ENCODE measurements around the gene PRKCB.

Gene PRKCB

DNA sequence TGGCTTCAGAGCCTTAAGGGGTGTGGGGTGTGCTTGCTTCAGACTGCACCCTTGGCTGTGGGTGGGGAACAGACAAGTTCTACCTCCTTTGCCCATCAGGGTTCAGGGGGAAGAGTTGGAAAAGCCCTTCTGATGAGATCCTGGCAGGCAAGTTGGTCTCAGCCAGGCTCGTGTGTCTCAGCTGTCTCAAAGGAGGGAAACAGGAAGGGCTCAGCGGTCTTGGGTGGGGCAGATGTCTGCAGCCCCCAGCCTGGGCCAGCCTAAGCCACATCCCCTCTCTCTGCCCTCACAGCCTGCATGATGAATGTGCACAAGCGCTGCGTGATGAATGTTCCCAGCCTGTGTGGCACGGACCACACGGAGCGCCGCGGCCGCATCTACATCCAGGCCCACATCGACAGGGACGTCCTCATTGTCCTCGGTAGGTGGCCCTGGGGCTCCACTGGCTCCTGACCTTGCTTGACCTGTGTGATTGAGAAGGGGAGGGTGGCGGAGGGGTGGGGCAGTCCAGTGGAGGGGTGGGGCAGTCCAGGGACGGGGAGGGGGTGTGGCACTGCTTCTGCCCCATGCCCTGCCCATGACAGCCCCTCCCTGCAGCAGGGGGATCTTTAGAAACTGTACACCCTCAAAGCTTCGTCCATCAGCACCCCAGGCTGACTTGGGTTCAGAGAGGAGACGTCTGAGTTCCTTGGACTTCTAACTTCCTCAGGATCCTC lies 199.5 kb downstream of the PRKCB start:
- Histone ChIP-seq H3F3A (ENCODE audit: insufficient read depth) (no peaks in the 10 kb centered on the region), H3K27ac (ENCODE audit: low read depth, low read length) (no peak overlapping the region), H3K9me3 (ENCODE audit: insufficient read depth, low read length) (no peaks in the 10 kb centered on the region), H3K36me3 (ENCODE audit: low read length) (no peaks in the 10 kb centered on the region), H3K27me3 (ENCODE audit: low read length) (no peaks in the 10 kb centered on the region), H3K79me2 (ENCODE audit: insufficient read depth, low read length) (no peaks in the 10 kb centered on the region), H3K9me2 (replicated peaks; ENCODE audit: insufficient read depth, low read length) (no peaks in the 10 kb centered on the region), H4K20me1 (ENCODE audit: low read depth, low read length) (no peaks in the 10 kb centered on the region), H3K9ac (ENCODE audit: low read length) (no peak overlapping the region), H2AFZ (ENCODE audit: low read depth, low read length, severe bottlenecking) (no peak overlapping the region), H3K4me2 (ENCODE audit: low read depth, low read length, poor library complexity, severe bottlenecking) (no peak overlapping the region), H3K4me3 (ENCODE audit: insufficient read depth, low read length, poor library complexity, severe bottlenecking) (no peak overlapping the region)
- TF ChIP-seq EZH2phosphoT487 (conservative IDR thresholded peaks at IDR 0.05; ENCODE audit: low read length) = no peak
- TF ChIP-seq, protein P1, sequence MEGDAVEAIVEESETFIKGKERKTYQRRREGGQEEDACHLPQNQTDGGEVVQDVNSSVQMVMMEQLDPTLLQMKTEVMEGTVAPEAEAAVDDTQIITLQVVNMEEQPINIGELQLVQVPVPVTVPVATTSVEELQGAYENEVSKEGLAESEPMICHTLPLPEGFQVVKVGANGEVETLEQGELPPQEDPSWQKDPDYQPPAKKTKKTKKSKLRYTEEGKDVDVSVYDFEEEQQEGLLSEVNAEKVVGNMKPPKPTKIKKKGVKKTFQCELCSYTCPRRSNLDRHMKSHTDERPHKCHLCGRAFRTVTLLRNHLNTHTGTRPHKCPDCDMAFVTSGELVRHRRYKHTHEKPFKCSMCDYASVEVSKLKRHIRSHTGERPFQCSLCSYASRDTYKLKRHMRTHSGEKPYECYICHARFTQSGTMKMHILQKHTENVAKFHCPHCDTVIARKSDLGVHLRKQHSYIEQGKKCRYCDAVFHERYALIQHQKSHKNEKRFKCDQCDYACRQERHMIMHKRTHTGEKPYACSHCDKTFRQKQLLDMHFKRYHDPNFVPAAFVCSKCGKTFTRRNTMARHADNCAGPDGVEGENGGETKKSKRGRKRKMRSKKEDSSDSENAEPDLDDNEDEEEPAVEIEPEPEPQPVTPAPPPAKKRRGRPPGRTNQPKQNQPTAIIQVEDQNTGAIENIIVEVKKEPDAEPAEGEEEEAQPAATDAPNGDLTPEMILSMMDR (IDR thresholded peaks at IDR 0.05; ENCODE audit: insufficient read depth, low read length, poor library complexity, severe bottlenecking) = no peak

DNA sequence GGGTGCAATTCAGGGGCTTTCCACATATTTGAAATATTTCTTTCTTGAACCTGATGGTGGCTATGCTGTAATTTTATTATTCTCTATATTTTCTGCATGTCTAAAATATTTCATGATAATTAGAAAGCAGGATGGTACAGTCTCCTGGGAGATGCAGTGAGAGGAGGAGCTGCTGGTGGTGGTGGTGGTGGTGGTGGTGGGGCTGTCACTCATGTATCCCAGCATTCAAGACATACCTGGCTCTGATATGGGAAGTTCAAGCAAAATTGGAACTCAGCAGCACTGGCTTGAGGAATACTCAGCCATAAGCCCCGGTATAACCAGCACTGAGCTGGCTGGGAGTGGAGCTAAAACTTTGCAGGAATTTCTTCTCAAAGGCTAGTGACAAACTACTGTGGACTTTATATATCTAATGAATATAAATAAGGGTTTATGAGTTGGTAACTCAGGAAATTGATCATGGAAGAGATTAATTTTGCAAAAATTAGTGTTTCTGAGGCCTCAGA lies 200.3 kb downstream of the PRKCB start:
- Histone ChIP-seq H3K9ac (ENCODE audit: low read length) (no peak overlapping the region), H3K27me3 (ENCODE audit: low read length) (no peaks in the 10 kb centered on the region), H2AFZ (ENCODE audit: low read depth, low read length, severe bottlenecking) (no peak overlapping the region), H3K79me2 (ENCODE audit: insufficient read depth, low read length) (no peaks in the 10 kb centered on the region), H4K20me1 (ENCODE audit: low read depth, low read length) (no peaks in the 10 kb centered on the region), H3K27ac (ENCODE audit: low read depth, low read length) (no peak overlapping the region), H3K9me3 (ENCODE audit: insufficient read depth, low read length) (no peaks in the 10 kb centered on the region), H3K9me2 (replicated peaks; ENCODE audit: insufficient read depth, low read length) (no peaks in the 10 kb centered on the region), H3K4me2 (ENCODE audit: low read depth, low read length, poor library complexity, severe bottlenecking) (no peak overlapping the region), H3K4me3 (ENCODE audit: insufficient read depth, low read length, poor library complexity, severe bottlenecking) (no peak overlapping the region), H3F3A (ENCODE audit: insufficient read depth) (no peaks in the 10 kb centered on the region), H3K36me3 (ENCODE audit: low read length) (no peaks in the 10 kb centered on the region)
- TF ChIP-seq EZH2phosphoT487 (conservative IDR thresholded peaks at IDR 0.05; ENCODE audit: low read length) = no peak

DNA sequence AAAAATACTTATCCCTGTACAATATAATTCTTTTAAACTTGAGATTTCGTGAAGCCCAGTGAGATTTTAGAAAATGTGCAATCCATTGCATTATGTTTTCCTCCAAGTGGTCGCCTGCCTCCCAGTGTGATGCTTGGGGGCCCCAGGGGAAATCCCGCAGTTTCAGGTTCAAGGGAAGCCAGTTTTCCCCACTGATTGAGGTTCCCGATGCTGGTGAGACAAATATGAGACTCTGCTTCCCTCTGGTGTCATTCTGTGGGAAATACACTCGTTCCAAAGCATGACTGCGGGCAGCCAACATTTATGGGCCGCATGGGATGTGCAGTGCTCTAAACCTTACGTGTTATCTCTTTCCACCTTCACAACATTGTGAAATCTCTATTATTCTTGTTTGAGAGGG lies 200.8 kb downstream of the PRKCB start:
- TF ChIP-seq, protein P1 (IDR thresholded peaks at IDR 0.05; ENCODE audit: insufficient read depth, low read length, poor library complexity, severe bottlenecking) = peak; percentile 32
- no peak for TF ChIP-seq EZH2phosphoT487 (conservative IDR thresholded peaks at IDR 0.05; ENCODE audit: low read length)
- Histone ChIP-seq H3K9ac (ENCODE audit: low read length) (no peak overlapping the region), H4K20me1 (ENCODE audit: low read depth, low read length) (no peaks in the 10 kb centered on the region), H2AFZ (ENCODE audit: low read depth, low read length, severe bottlenecking) (no peak overlapping the region), H3K27me3 (ENCODE audit: low read length) (no peaks in the 10 kb centered on the region), H3K9me3 (ENCODE audit: insufficient read depth, low read length) (no peaks in the 10 kb centered on the region), H3K79me2 (ENCODE audit: insufficient read depth, low read length) (no peaks in the 10 kb centered on the region), H3F3A (ENCODE audit: insufficient read depth) (no peaks in the 10 kb centered on the region), H3K9me2 (replicated peaks; ENCODE audit: insufficient read depth, low read length) (no peaks in the 10 kb centered on the region), H3K27ac (ENCODE audit: low read depth, low read length) (no peak overlapping the region), H3K4me3 (ENCODE audit: insufficient read depth, low read length, poor library complexity, severe bottlenecking) (no peak overlapping the region), H3K36me3 (ENCODE audit: low read length) (no peaks in the 10 kb centered on the region), H3K4me2 (ENCODE audit: low read depth, low read length, poor library complexity, severe bottlenecking) (no peak overlapping the region)

DNA sequence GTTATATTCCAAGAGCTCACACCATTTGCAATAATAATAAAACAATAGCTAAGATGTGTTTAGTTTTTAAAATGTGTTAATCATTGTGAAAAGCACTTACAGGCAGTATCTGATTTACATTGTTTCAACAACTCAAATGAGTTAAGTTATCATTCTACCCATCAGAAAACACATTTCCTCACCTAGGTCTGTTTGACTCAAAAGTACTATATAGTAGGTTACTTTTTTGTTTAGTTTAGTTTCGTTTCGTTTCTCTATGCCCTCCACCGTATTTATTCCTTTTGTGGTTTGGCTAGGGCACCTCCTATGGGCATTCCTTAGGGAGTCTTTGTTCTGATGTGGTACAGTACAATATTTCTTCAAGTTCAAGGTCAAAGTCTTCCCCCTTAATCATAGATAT lies 201.6 kb downstream of the PRKCB start:
- TF ChIP-seq, protein P1 (IDR thresholded peaks at IDR 0.05; ENCODE audit: insufficient read depth, low read length, poor library complexity, severe bottlenecking) = no peak
- TF ChIP-seq EZH2phosphoT487 (conservative IDR thresholded peaks at IDR 0.05; ENCODE audit: low read length) = no peak

More for the DNA sequence above, 201.6 kb downstream of the PRKCB start:
- no peaks in the 10 kb centered on the region for H4K20me1 ChIP-seq (ENCODE audit: low read depth, low read length)
- H3K9me2 ChIP-seq (replicated peaks; ENCODE audit: insufficient read depth, low read length) = no peaks in the 10 kb centered on the region
- no peak overlapping the region for H3K27ac ChIP-seq (ENCODE audit: low read depth, low read length)
- H3K79me2 ChIP-seq (ENCODE audit: insufficient read depth, low read length) = no peaks in the 10 kb centered on the region
- H3K36me3 ChIP-seq (ENCODE audit: low read length) = no peaks in the 10 kb centered on the region
- no peaks in the 10 kb centered on the region for H3K27me3 ChIP-seq (ENCODE audit: low read length)
- no peak overlapping the region for H3K4me2 ChIP-seq (ENCODE audit: low read depth, low read length, poor library complexity, severe bottlenecking)
- no peak overlapping the region for H3K9ac ChIP-seq (ENCODE audit: low read length)
- no peak overlapping the region for H2AFZ ChIP-seq (ENCODE audit: low read depth, low read length, severe bottlenecking)
- no peaks in the 10 kb centered on the region for H3K9me3 ChIP-seq (ENCODE audit: insufficient read depth, low read length)
- H3F3A ChIP-seq (ENCODE audit: insufficient read depth) = no peaks in the 10 kb centered on the region
- H3K4me3 ChIP-seq (ENCODE audit: insufficient read depth, low read length, poor library complexity, severe bottlenecking) = no peak overlapping the region

Data from SU-DHL-6 (cell line).